ENCODE data around the gene MKX.

- no peak for TF ChIP-seq CTCF (IDR thresholded peaks at IDR 0.05)
- no peak for TF ChIP-seq POLR2AphosphoS5 (IDR thresholded peaks at IDR 0.05)
These were observed 35.6 kb downstream of the MKX start for GRCh38 chr10:27710014-27710413.
